Endometrial microvascular endothelial cells (primary cell): Measurements from ENCODE around the gene MOBP. TPM values are rescaled to one million over a fixed set of nuclear protein-coding genes. Genes with fewer than 3 reads are reported as not detected.

ENCODE experiments used
- in situ Hi-C: cut with HindIII; loops from 2 replicates; pipeline ENCODE4 v1.10.0; 2017; ENCODE audit warnings: low sequenced_read_pairs, low pct_unique_long_range_greater_than_20kb; ENCODE audit errors: inconsistent ontology term
- total RNA-seq: library from RNA; depleted of rRNA; stranded (reverse); fragments of >200 nt; gene quantifications from one replicate; pipeline ENCODE4 v1.2.3, GENCODE V29; 2015; ENCODE audit errors: inconsistent ontology term

Gene MOBP
- total RNA-seq, 1 donor from 2014 or later, result not detected

GRCh38 chr3:39524107-39524506 lies 56.6 kb downstream of the MOBP start:
- in situ Hi-C loops, result no loop called here

DNA sequence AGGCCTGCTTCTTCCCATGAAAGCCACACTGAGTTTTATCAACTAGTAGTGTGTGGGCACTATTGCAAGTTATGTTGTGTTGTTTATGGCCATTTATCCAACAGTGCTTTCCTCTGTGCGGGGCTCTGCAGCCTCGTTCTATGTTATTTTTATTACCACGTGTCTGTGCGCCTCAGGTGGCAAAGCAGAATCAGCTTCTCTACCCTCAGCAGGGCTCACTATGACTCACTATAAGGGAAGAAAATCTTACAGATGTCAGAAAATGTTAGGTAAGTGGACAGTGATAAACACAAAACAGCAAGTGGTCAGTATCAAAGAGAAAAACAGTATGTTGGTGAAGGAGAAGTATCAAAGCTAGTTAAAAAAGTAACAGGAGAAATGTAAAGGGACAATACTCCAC lies 61.4 kb downstream of the MOBP start:
- in situ Hi-C loops, result no loop called here

DNA sequence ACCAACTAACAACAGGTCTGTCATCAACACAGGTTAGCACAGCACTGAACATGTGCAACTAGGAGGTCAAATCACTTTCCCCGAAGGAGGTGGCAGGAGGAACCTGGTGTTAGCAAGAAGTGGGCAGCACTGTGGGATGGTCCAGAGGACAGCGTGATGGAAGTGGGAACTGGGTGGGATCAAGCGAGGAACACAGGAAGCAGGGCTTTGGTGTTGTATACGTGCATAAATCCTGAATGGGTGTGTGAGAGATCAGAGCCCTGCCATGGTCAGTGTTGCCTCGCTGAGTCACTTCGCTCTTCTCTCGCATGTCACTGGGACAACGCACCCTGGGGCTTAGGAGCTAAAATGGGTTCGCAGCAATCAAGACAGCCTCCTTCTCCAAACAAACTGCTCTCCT lies 62.1 kb downstream of the MOBP start:
- in situ Hi-C loops, result no loop called here

DNA sequence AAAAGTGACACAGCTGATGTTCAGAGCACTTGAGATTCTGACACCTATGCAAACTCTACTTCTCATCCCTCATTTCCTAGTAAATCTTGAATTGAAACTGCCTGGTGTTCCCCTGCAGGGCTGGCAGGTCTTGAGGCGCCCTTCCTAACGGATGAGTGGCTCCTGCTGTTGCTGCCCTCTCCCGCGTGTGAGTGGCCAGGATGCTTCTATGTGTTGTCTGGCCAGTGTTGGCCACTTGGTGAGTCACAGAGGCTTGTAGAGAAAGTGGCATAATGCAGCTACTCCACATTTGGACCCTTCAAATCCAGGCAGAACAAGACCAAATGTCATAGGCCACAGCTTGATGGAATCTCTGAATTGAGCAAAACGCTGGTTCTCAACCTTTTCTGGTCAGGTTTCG lies 63.6 kb downstream of the MOBP start:
- in situ Hi-C loops, result no loop called here

- in situ Hi-C loops, result no loop called here
Measured at GRCh38 chr3:39531665-39532064, 64.2 kb downstream of the MOBP start.

DNA sequence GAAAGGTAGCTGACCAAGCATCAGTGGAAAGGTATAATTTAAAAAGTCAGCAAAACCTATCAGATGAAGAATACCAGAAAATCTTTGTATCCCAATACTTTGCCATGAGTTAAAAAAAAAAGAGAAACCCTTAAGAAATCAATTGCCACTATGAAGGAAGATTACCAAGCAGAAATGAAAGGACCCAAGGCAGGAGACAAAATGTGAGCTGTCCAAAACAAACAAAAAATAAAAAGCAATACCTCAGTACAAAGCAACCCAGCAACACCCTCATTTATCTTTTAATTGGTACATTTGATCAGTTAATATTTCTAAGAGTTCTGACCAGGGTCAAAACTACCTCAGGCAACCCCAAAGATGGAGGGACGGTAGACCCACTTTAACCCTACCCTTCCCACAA lies 65.3 kb downstream of the MOBP start:
- in situ Hi-C loops, result no loop called here

DNA sequence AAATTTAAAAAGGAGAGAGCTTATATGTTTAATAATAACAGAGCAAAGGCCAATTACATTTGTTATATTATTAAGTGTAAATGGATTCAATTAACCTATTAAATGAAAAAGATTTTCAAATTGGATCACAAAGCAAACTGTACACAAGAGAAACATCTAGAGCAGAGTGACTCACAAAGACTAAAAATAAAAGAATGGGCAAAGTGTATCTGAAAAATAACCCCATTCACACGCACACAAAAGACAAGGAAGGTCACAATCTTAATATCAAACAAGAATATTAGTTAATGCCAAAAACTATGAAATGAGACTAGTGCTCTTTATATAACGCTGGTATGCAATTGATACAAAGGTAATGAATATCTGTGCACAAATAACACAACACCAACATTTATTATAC lies 65.7 kb downstream of the MOBP start:
- in situ Hi-C loops, result no loop called here

GRCh38 chr3:39540162-39540921 lies 72.9 kb downstream of the MOBP start:
- in situ Hi-C loops, result no loop called here

DNA sequence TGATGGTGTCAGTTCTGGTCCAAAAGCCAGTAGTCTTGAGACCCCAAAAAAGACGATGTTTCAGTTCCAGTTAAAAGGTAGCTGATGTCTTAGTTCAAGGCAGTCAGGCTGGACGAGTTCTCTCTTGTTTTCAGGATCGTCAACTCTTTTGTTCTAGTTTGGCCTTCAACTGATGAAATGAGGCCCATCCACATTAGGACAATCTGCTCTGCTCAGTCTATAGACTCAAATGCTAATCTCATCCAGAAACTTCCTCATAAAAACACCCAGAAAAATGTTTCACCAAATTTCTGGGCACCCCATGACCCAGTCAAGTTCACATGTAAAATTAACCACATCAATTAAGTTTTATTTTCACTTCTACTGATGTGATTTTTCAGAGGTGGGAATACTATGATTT lies 74.0 kb downstream of the MOBP start:
- in situ Hi-C loops, result no loop called here

- in situ Hi-C loops, result no loop called here
Measured at GRCh38 chr3:39541917-39542329, 74.4 kb downstream of the MOBP start.

- in situ Hi-C loops, result no loop called here
Measured at GRCh38 chr3:39542588-39542988, 75.1 kb downstream of the MOBP start.

DNA sequence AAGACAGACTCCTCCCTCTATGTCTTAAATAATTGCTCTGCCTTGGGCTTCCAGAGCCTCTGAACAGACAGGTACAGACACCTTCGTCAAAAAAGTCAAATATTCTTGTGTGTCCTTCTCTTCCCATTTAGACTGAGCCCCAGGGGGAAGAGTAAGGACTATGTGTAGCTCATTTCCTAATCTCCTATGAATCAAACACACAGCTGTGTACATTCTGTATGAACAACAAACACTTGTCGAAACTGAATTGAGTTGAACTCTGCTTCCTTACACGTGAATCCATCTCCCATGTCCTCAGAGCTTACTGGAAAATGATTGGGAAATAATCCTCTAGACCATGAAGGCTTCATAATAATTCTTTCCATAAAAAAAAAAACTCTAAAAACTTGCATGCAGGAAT lies 80.8 kb downstream of the MOBP start:
- in situ Hi-C loops, result no loop called here

DNA sequence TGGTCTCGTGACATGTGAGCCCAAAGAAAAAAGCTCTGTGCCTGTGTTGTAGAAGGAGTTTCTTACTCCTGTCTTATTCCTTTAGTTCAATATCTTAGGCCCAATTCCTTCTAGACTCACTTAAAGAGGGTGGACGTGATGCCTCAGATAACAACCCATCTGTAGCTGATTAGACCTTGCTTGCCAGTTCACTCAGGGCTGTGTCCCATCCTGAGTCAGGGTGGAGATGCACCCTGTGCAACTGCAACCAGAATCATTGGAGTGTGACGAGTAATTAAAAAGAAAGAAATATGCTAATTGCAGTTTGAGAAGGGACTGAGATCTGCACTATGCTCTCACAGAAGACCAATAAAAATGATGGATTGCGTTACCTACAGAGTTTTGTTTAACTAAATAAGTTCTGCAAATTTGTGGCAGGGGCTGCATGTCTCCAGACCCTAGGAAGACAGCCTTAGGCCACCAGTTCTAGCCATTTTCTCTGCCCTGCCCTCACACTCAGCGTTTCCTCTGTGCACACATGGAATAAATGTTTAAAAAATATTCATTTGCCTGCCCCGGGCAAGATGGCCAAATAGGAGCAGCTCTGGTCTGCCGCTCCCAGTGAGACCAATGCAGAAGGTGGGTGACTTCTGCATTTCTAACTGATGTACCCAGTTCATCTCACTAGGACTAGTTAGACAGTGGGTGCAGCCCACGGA lies 83.0 kb downstream of the MOBP start:
- in situ Hi-C loops, result no loop called here

Other genes starting within 250 kb of the MOBP start
- not detected for gene CX3CR1, start 187.6 kb upstream of the MOBP start, total RNA-seq
- not detected for gene CCR8, start 138.0 kb upstream of the MOBP start, total RNA-seq
- 21.6 TPM for gene SLC25A38, start 84.3 kb upstream of the MOBP start, total RNA-seq
- 1,927 TPM for gene RPSA, start 61.0 kb upstream of the MOBP start, total RNA-seq